Tibial nerve (tissue), 4 donors: ENCODE results near the gene SLC17A9.

Experiments used
- EP300 ChIP-seq, 2 donors: sonication (generic); formaldehyde crosslinking; IDR thresholded peaks; one replicate each; pipeline ENCODE4 v1.6.1; 2017; ENCODE audit warnings: antibody characterized with exemption in 2 of 2, mild to moderate bottlenecking in 1 of 2
- POLR2A ChIP-seq, 2 donors: fragments of 450-650 bp; IDR thresholded peaks; one replicate each; pipeline ENCODE4 v1.6.1; 2017; ENCODE audit warnings: antibody characterized with exemption in 2 of 2, mild to moderate bottlenecking in 2 of 2, moderate library complexity in 2 of 2
- TF ChIP-seq, protein P1 (sequence below), 5 experiments: fragments of 200-600 bp in 3 of 5; fragments of 450-650 bp in 2 of 5; sonication (generic) in 3 of 5; IDR thresholded peaks; one replicate each; pipeline ENCODE4 v1.5.1; 2016 to 2019; ENCODE audit warnings: antibody characterized with exemption in 5 of 5, mild to moderate bottlenecking in 3 of 5, moderate library complexity in 2 of 5

DNA sequence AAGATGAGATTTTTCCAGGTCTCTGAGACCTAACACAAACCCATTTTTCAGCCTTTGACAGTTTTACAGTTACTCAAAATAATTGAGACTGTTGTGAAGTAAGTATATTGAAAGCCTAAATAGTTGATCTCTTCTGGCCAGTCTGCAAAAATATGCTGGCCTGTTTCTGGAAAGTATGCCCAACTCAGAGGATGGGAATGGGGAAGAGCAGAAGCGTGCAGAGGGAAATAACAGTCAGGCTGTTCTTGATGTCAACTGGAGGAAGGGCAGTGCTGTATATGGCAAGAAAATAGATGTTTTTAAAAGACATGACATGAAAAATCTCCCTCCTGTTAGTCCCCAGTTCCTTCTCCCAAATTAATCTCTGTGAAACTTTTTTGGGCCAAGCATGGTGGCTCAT is 10.7 kb upstream of the SLC17A9 start:
- TF ChIP-seq, protein P1, sequence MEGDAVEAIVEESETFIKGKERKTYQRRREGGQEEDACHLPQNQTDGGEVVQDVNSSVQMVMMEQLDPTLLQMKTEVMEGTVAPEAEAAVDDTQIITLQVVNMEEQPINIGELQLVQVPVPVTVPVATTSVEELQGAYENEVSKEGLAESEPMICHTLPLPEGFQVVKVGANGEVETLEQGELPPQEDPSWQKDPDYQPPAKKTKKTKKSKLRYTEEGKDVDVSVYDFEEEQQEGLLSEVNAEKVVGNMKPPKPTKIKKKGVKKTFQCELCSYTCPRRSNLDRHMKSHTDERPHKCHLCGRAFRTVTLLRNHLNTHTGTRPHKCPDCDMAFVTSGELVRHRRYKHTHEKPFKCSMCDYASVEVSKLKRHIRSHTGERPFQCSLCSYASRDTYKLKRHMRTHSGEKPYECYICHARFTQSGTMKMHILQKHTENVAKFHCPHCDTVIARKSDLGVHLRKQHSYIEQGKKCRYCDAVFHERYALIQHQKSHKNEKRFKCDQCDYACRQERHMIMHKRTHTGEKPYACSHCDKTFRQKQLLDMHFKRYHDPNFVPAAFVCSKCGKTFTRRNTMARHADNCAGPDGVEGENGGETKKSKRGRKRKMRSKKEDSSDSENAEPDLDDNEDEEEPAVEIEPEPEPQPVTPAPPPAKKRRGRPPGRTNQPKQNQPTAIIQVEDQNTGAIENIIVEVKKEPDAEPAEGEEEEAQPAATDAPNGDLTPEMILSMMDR (IDR thresholded peaks at IDR 0.05), result no peak
- TF ChIP-seq POLR2A (IDR thresholded peaks at IDR 0.05) (no peak), EP300 (IDR thresholded peaks at IDR 0.05) (no peak)
